HEK293 (cell line): ENCODE data around the gene ZNF425.

Source experiments
- CTCF ChIA-PET: fragments of 350-600 bp; formaldehyde crosslinking; extraction: SDS; loops from one replicate; lab custom pipeline; 2021; ENCODE audit warnings: antibody characterized with exemption; lab: Yijun Ruan, JAX
- POLR2A ChIA-PET: fragments of 300-600 bp; formaldehyde crosslinking; extraction: SDS; loops from one replicate; lab custom pipeline; 2020; ENCODE audit warnings: antibody characterized with exemption, inconsistent platforms; lab: Yijun Ruan, JAX
- H3K27ac ChIP-seq: fragments of 200-500 bp; sonication (Bioruptor generic); 2 replicates; pipeline ENCODE4 v1.5.1; 2014; ENCODE audit warnings: low read depth, low read length, control low read depth, inconsistent platforms; ENCODE audit errors: extremely low read depth
- H3K36me3 ChIP-seq, 2 experiments: fragments of 200-500 bp in 1 of 2; sonication (Bioruptor generic) in 1 of 2; 1 replicate in 1 of 2; 2 replicates in 1 of 2; pipeline ENCODE4 v1.5.1; 2014 to 2017; ENCODE audit warnings: inconsistent platforms in 2 of 2, low read length in 2 of 2; ENCODE audit not compliant: control insufficient read depth in 2 of 2, insufficient read depth in 1 of 2
- H3K4me1 ChIP-seq: fragments of 200-500 bp; sonication (Bioruptor generic); 2 replicates; pipeline ENCODE4 v1.5.1; 2014; ENCODE audit warnings: mild to moderate bottlenecking, low read length, inconsistent platforms; ENCODE audit not compliant: control insufficient read depth, insufficient read depth
- H3K4me3 ChIP-seq: 2 replicates; pipeline ENCODE4 v1.5.1; 2011; ENCODE audit warnings: low read depth, mild to moderate bottlenecking, control low read depth, low read length, moderate library complexity
- H3K9me3 ChIP-seq: fragments of 200-500 bp; sonication (Bioruptor generic); 2 replicates; pipeline ENCODE4 v1.5.1; 2014; ENCODE audit warnings: low read depth, low read length, inconsistent platforms; ENCODE audit not compliant: control insufficient read depth, insufficient read depth
- HIC1 ChIP-seq: fragments of 450-650 bp; formaldehyde crosslinking; IDR thresholded peaks from 2 replicates; pipeline ENCODE4 v1.5.1; 2016; ENCODE audit warnings: missing biosample characterization, missing genetic modification characterization
- KLF8 ChIP-seq: fragments of 450-650 bp; formaldehyde crosslinking; IDR thresholded peaks from 2 replicates; pipeline ENCODE4 v1.5.1; 2016; ENCODE audit warnings: missing biosample characterization, missing genetic modification characterization
- OVOL3 ChIP-seq: fragments of 450-650 bp; formaldehyde crosslinking; IDR thresholded peaks from 2 replicates; pipeline ENCODE4 v1.5.1; 2016; ENCODE audit warnings: missing biosample characterization, missing genetic modification characterization
- PBX3 ChIP-seq: sonication (generic); formaldehyde crosslinking; IDR thresholded peaks from 2 replicates; pipeline ENCODE4 v1.8.1; 2022; ENCODE audit warnings: mild to moderate bottlenecking, moderate library complexity, missing genetic modification reagents
- SP2 ChIP-seq: fragments of 450-650 bp; formaldehyde crosslinking; IDR thresholded peaks from 2 replicates; pipeline ENCODE4 v1.5.1; 2016; ENCODE audit warnings: missing biosample characterization, missing genetic modification characterization
- ZBTB21 ChIP-seq: fragments of 450-650 bp; formaldehyde crosslinking; IDR thresholded peaks from 2 replicates; pipeline ENCODE4 v1.5.1; 2017; ENCODE audit warnings: missing biosample characterization, missing genetic modification characterization
- ZBTB7A ChIP-seq: fragments of 450-650 bp; formaldehyde crosslinking; IDR thresholded peaks from 2 replicates; pipeline ENCODE4 v1.5.1; 2016; ENCODE audit warnings: low read depth, missing biosample characterization, missing genetic modification characterization
- ZFP41 ChIP-seq: fragments of 450-650 bp; formaldehyde crosslinking; IDR thresholded peaks from 2 replicates; pipeline ENCODE4 v1.5.1; 2016; ENCODE audit warnings: missing biosample characterization, missing genetic modification characterization, borderline replicate concordance
- ZNF114 ChIP-seq: fragments of 450-650 bp; formaldehyde crosslinking; IDR thresholded peaks from 2 replicates; pipeline ENCODE4 v1.5.0; 2017; ENCODE audit warnings: missing biosample characterization, missing genetic modification characterization
- ZNF366 ChIP-seq: fragments of 450-650 bp; formaldehyde crosslinking; conservative IDR thresholded peaks from 2 replicates; pipeline ENCODE4 v1.5.1; 2016; ENCODE audit warnings: missing biosample characterization, missing genetic modification characterization
- ZNF433 ChIP-seq: fragments of 450-650 bp; formaldehyde crosslinking; IDR thresholded peaks from 2 replicates; pipeline ENCODE4 v1.5.1; 2016; ENCODE audit warnings: missing biosample characterization, missing genetic modification characterization, low read depth
- ZNF510 ChIP-seq: fragments of 450-650 bp; formaldehyde crosslinking; IDR thresholded peaks from 2 replicates; pipeline ENCODE4 v1.5.1; 2018; ENCODE audit warnings: mild to moderate bottlenecking, missing genetic modification characterization, missing biosample characterization; ENCODE audit not compliant: insufficient replicate concordance
- ZNF521 ChIP-seq: fragments of 450-650 bp; formaldehyde crosslinking; IDR thresholded peaks from 2 replicates; pipeline ENCODE4 v1.5.1; 2017; ENCODE audit warnings: missing biosample characterization, mild to moderate bottlenecking, missing genetic modification characterization
- ZNF555 ChIP-seq: fragments of 450-650 bp; formaldehyde crosslinking; conservative IDR thresholded peaks from 2 replicates; pipeline ENCODE4 v1.5.1; 2017; ENCODE audit warnings: missing biosample characterization, mild to moderate bottlenecking, missing genetic modification characterization, inconsistent platforms
- ZNF624 ChIP-seq: fragments of 450-650 bp; formaldehyde crosslinking; IDR thresholded peaks from 2 replicates; pipeline ENCODE4 v1.5.1; 2017; ENCODE audit warnings: missing biosample characterization, missing genetic modification characterization
- ZNF654 ChIP-seq: fragments of 450-650 bp; formaldehyde crosslinking; IDR thresholded peaks from 2 replicates; pipeline ENCODE4 v1.5.1; 2016; ENCODE audit warnings: low read depth, missing biosample characterization, missing genetic modification characterization
- ZNF670 ChIP-seq: fragments of 450-650 bp; formaldehyde crosslinking; IDR thresholded peaks from 2 replicates; pipeline ENCODE4 v1.5.1; 2016; ENCODE audit warnings: missing biosample characterization, missing genetic modification characterization, low read depth
- TF ChIP-seq, protein P1 (sequence below): fragments of 450-650 bp; formaldehyde crosslinking; IDR thresholded peaks from 2 replicates; pipeline ENCODE4; 2016; ENCODE audit warnings: missing biosample characterization, missing genetic modification characterization
- TF ChIP-seq, protein P2 (sequence below): fragments of 450-650 bp; formaldehyde crosslinking; IDR thresholded peaks from 2 replicates; pipeline ENCODE4 v1.5.1; 2016; ENCODE audit warnings: missing biosample characterization, missing genetic modification characterization

The ZNF425 gene

GRCh38 chr7:149074116-149074885 lies 51.8 kb downstream of the ZNF425 start:
- no peak overlapping the region for H3K4me3 ChIP-seq
- CTCF ChIA-PET: interaction anchor here (0.6 to 1.5 kb wide), 4 partner anchors 8 to 161 kb away, joined by 3 to 6 read pairs (median 4); no protein-coding TSS in a partner anchor
- peaks cover 4 to 54% of the 10 kb centered on the region in 2 experiments; a peak in 2 of 3 replicates for H3K36me3 ChIP-seq

DNA sequence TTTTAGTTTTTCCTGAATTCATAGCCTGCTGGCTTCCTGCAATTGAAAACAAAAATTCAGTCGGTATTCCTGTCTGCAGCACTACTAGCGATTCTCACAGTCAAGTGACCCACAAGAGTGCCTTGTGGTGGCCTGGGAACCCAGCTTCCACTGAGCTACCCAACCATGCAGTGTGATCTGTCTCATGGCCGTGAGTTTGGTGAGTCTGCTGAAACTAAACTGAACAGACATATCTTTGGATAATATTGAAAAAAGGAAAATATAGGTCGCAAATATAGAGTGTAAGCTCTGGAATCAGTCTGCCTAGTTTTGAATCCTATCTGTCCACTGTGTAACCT lies 53.7 kb downstream of the ZNF425 start:
- Histone ChIP-seq H3K9me3 (no peaks in the 10 kb centered on the region), H3K4me1 (no peaks in the 10 kb centered on the region), H3K36me3 (peaks cover 4 to 63% of the 10 kb centered on the region in 2 experiments; a peak in 2 of 3 replicates), H3K4me3 (no peak overlapping the region), H3K27ac (no peak overlapping the region)
- TF ChIP-seq ZNF555 (tag by site-specific recombination) (no peak), ZNF114 (tag by site-specific recombination) (no peak), ZBTB21 (tag by site-specific recombination) (no peak), SP2 (no peak), ZNF654 (tag by site-specific recombination) (no peak), HIC1 (tag by site-specific recombination) (no peak), ZBTB7A (tag by site-specific recombination) (no peak), ZNF366 (tag by site-specific recombination) (no peak), KLF8 (tag by site-specific recombination) (no peak), PBX3 (CRISPR knock-in tag) (no peak), ZNF670 (no peak), ZNF433 (tag by site-specific recombination) (no peak)
- ChIA-PET CTCF (interaction anchor here (1.4 kb wide), 1 partner anchor 16 kb away, joined by 3 read pairs; no protein-coding TSS in a partner anchor), POLR2A (no interaction called here)

More at GRCh38 chr7:149074116-149074885, 51.8 kb downstream of the ZNF425 start:
- POLR2A ChIA-PET: no interaction called here
- TF ChIP-seq ZNF521 (tag by site-specific recombination) (no peak), ZFP41 (tag by site-specific recombination) (no peak), ZNF510 (no peak), ZNF624 (no peak), OVOL3 (tag by site-specific recombination) (no peak)
- TF ChIP-seq, protein P1, sequence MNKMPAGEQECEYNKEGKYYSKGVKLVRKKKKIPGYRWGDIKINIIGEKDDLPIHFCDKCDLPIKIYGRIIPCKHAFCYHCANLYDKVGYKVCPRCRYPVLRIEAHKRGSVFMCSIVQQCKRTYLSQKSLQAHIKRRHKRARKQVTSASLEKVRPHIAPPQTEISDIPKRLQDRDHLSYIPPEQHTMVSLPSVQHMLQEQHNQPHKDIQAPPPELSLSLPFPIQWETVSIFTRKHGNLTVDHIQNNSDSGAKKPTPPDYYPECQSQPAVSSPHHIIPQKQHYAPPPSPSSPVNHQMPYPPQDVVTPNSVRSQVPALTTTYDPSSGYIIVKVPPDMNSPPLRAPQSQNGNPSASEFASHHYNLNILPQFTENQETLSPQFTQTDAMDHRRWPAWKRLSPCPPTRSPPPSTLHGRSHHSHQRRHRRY: no peak
- TF ChIP-seq, protein P2, sequence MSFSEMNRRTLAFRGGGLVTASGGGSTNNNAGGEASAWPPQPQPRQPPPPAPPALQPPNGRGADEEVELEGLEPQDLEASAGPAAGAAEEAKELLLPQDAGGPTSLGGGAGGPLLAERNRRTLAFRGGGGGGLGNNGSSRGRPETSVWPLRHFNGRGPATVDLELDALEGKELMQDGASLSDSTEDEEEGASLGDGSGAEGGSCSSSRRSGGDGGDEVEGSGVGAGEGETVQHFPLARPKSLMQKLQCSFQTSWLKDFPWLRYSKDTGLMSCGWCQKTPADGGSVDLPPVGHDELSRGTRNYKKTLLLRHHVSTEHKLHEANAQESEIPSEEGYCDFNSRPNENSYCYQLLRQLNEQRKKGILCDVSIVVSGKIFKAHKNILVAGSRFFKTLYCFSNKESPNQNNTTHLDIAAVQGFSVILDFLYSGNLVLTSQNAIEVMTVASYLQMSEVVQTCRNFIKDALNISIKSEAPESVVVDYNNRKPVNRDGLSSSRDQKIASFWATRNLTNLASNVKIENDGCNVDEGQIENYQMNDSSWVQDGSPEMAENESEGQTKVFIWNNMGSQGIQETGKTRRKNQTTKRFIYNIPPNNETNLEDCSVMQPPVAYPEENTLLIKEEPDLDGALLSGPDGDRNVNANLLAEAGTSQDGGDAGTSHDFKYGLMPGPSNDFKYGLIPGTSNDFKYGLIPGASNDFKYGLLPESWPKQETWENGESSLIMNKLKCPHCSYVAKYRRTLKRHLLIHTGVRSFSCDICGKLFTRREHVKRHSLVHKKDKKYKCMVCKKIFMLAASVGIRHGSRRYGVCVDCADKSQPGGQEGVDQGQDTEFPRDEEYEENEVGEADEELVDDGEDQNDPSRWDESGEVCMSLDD (tag by site-specific recombination): no peak
- TF ChIP-seq, all 188 proteins: peak for 0
- H3K4me1 ChIP-seq: no peaks in the 10 kb centered on the region
- H3K27ac ChIP-seq: no peak overlapping the region
- no peaks in the 10 kb centered on the region for H3K9me3 ChIP-seq
